ENCODE measurements around the gene CCDC182. TPM values are rescaled to one million over a fixed set of nuclear protein-coding genes. Genes with fewer than 3 reads are reported as not detected.

Gene CCDC182
- total RNA-seq, 1 experiment from 2014 or later = not detected

DNA sequence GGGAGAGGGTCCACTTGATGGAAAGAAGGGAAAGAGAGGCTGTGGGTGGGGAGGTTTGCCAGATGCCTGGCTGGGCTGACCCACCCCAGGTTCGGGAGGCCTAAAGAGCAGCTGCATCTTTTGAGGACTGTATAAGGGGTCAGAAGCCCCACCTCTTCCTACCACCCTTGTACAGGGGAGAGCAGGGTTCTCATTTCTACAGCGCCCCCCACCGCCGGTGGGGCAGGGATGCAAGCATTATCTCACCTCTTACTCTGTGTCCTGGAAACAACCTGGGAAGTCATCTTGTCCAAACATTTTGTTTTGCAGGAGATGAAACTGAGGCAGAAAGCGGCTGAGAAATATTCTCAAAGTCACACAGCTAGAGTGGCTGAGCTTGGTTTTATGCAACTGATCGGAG is 22.5 kb upstream of the CCDC182 start:
- BruUV-seq (replicated peaks) = no TSS peak

DNA sequence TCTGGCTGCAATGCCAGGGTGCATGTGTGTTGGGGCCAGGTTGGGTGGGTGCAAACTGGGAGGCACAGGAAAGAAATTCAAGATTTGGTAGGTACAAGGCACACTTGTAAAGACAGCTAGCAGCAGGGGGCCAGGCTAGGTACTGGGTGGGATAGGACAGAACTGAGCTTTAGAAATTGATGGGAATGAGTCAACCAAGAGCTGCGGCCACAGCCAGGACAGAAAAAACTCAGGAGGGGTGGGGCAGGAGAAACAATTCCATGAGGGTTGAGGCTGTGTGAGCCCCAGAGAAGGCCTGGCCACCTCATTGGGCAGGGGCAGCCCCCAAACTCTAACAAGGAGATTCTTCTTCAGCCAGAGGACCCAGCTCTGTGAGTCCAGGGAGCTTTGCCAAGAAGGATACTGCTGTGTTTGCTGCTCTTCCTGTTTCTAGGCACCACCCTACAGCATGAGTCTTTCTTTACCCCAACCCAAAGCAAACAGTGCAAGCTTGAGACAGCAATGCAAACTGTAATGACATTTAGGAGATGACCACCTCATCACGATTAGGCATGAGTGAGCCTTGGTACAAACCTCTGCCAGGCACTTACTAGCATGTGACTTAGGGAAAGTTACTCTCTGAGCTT is 21.3 kb upstream of the CCDC182 start:
- intact Hi-C loops (cut with micrococcal nuclease) = no loop called here
- CTCF ChIA-PET = interaction anchor here (0.6 to 1.4 kb wide), 5 partner anchors 17 to 234 kb away, joined by 3 to 4 read pairs (median 3); no protein-coding TSS in a partner anchor
- no TSS peak for BruUV-seq (replicated peaks)

More for the DNA sequence above, 22.5 kb upstream of the CCDC182 start:
- CTCF ChIA-PET = interaction anchor here (0.6 to 1.2 kb wide), 6 partner anchors 10 to 523 kb away, joined by 3 to 5 read pairs (median 3); no protein-coding TSS in a partner anchor
- Mint-ChIP-seq H3K9me3 (ENCODE audit: unreplicated experiment) (no peaks in the 10 kb centered on the region), H3K27me3 (ENCODE audit: insufficient read depth, unreplicated experiment) (peaks cover 74% of the 10 kb centered on the region), H3K4me1 (ENCODE audit: insufficient read depth, unreplicated experiment) (peaks cover 5% of the 10 kb centered on the region), H3K36me3 (ENCODE audit: insufficient read depth, unreplicated experiment) (no peaks in the 10 kb centered on the region), H3K4me3 (ENCODE audit: unreplicated experiment) (no peak overlapping the region), H3K27ac (ENCODE audit: low read depth, unreplicated experiment) (no peak overlapping the region)
- DNase-seq (ENCODE audit: unreplicated experiment) = no peak
- POLR2A ChIA-PET = interaction anchor here (0.6 kb wide), 1 partner anchor 27 kb away, joined by 3 read pairs; no protein-coding TSS in a partner anchor
- TF ChIP-seq, protein P1, sequence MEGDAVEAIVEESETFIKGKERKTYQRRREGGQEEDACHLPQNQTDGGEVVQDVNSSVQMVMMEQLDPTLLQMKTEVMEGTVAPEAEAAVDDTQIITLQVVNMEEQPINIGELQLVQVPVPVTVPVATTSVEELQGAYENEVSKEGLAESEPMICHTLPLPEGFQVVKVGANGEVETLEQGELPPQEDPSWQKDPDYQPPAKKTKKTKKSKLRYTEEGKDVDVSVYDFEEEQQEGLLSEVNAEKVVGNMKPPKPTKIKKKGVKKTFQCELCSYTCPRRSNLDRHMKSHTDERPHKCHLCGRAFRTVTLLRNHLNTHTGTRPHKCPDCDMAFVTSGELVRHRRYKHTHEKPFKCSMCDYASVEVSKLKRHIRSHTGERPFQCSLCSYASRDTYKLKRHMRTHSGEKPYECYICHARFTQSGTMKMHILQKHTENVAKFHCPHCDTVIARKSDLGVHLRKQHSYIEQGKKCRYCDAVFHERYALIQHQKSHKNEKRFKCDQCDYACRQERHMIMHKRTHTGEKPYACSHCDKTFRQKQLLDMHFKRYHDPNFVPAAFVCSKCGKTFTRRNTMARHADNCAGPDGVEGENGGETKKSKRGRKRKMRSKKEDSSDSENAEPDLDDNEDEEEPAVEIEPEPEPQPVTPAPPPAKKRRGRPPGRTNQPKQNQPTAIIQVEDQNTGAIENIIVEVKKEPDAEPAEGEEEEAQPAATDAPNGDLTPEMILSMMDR (IDR thresholded peaks at IDR 0.05; ENCODE audit: unreplicated experiment) = no peak
- intact Hi-C loops (cut with micrococcal nuclease) = no loop called here

DNA sequence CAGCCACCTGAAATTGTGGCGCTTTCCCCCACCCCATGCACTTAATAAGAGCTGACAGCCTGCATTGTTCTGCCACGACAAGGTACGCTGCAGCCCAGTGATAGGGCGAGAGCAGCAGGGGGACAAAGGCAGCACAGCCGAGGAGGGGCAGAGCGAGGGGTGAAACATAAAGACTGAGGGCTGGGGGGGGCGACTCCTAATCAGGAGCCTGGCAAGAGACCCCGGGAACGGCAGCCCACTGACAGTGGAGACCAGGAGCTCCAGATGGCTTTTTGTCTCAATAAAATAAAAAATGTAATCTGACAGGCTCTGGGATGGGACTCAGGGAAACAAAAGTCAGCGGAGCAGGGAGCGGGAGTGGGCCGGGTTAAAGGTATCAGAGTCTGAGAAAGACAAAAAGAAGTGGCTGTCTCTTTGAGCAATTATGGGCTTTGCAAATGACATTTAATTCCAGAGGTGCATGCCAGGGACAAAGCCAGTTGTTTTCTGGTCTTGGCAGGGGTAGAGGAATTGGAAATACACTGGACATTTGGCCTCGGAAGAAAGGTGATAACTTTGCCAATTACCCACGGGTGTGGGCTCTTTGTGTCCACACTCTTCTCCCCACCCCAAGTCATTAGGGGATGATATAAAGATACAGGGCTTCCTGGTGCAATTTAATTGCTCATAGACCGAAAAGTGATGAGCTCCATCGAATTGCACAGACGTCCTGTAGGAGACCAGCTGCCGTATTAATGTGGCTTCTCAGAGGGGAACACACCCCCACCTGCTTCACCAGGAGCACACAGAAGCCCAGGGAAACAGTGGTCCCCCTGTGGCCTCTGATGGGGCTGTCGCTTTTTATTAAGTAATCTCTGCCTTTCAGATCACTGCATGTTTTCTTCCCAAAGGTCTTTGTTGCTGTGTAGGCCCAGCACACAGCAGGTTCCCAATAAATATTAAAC is 17.6 kb upstream of the CCDC182 start:
- H3K27me3 Mint-ChIP-seq (ENCODE audit: insufficient read depth, unreplicated experiment) = peaks cover 35% of the 10 kb centered on the region

More for the DNA sequence above, 21.3 kb upstream of the CCDC182 start:
- POLR2A ChIA-PET = interaction anchor here (0.6 kb wide), 1 partner anchor 56 kb away, joined by 3 read pairs; no protein-coding TSS in a partner anchor
- Mint-ChIP-seq H3K4me3 (ENCODE audit: unreplicated experiment) (no peak overlapping the region), H3K9me3 (ENCODE audit: unreplicated experiment) (no peaks in the 10 kb centered on the region), H3K27me3 (ENCODE audit: insufficient read depth, unreplicated experiment) (peaks cover 72% of the 10 kb centered on the region), H3K36me3 (ENCODE audit: insufficient read depth, unreplicated experiment) (no peaks in the 10 kb centered on the region), H3K4me1 (ENCODE audit: insufficient read depth, unreplicated experiment) (peaks cover 5% of the 10 kb centered on the region), H3K27ac (ENCODE audit: low read depth, unreplicated experiment) (no peak overlapping the region)
- TF ChIP-seq, protein P1 (IDR thresholded peaks at IDR 0.05; ENCODE audit: unreplicated experiment) = no peak
- no peak for DNase-seq (ENCODE audit: unreplicated experiment)

More for the DNA sequence above, 17.6 kb upstream of the CCDC182 start:
- H3K9me3 Mint-ChIP-seq (ENCODE audit: unreplicated experiment) = no peaks in the 10 kb centered on the region
- peaks cover 5% of the 10 kb centered on the region for H3K4me1 Mint-ChIP-seq (ENCODE audit: insufficient read depth, unreplicated experiment)
- no peak for DNase-seq (ENCODE audit: unreplicated experiment)
- ChIA-PET CTCF (interaction anchor here (0.6 to 1.5 kb wide), 3 partner anchors 14 to 752 kb away, joined by 3 to 5 read pairs (median 4); no protein-coding TSS in a partner anchor), POLR2A (interaction anchor here (0.6 kb wide), 1 partner anchor 70 kb away, joined by 3 read pairs; no protein-coding TSS in a partner anchor)
- intact Hi-C loops (cut with micrococcal nuclease) = no loop called here
- no TSS peak for BruUV-seq (replicated peaks)
- H3K4me3 Mint-ChIP-seq (ENCODE audit: unreplicated experiment) = no peak overlapping the region
- TF ChIP-seq, protein P1 (IDR thresholded peaks at IDR 0.05; ENCODE audit: unreplicated experiment) = no peak
- no peaks in the 10 kb centered on the region for H3K36me3 Mint-ChIP-seq (ENCODE audit: insufficient read depth, unreplicated experiment)
- H3K27ac Mint-ChIP-seq (ENCODE audit: low read depth, unreplicated experiment) = no peak overlapping the region
